GM13976 (cell line): ENCODE results near the gene PPA1.
"Not testable (repeated sequence)": the region's sequence is repeated elsewhere in the genome, so short reads cannot be mapped to it uniquely, and the experiment has no call there.

Source experiments
- DNase-seq: peaks from one replicate; pipeline ENCODE4 v3.0.0; 2012; ENCODE audit warnings: low spot score
- CTCF ChIP-seq: IDR thresholded peaks from 2 replicates; pipeline ENCODE4 v1.5.1; 2012; ENCODE audit warnings: borderline replicate concordance, mild to moderate bottlenecking; ENCODE audit not compliant: insufficient read depth; ENCODE audit errors: extremely low read depth, missing control alignments, control extremely low read depth
- in situ Hi-C: fragments of 300-500 bp; cut with MboI; formaldehyde crosslinking; loops from one replicate; pipeline ENCODE4 v1.12.0; 2022; ENCODE audit warnings: low sequenced_read_pairs, mixed read lengths, inconsistent platforms; ENCODE audit not compliant: unreplicated experiment

Gene PPA1

GRCh38 chr10:70227548-70228320 is 5.5 kb downstream of the PPA1 start:
- DNase-seq, result no peak
- in situ Hi-C loops, result no loop called here
- no peak for TF ChIP-seq CTCF

GRCh38 chr10:70223728-70224127 is 9.5 kb downstream of the PPA1 start:
- in situ Hi-C loops, result no loop called here
- TF ChIP-seq CTCF, result no peak
- DNase-seq, result no peak

GRCh38 chr10:70222811-70223447 is 10.3 kb downstream of the PPA1 start:
- in situ Hi-C loops, DNase-seq: not testable (repeated sequence)

- no peak for TF ChIP-seq CTCF
- in situ Hi-C loops, result no loop called here
- no peak for DNase-seq
Measured at GRCh38 chr10:70222340-70222794, 10.9 kb downstream of the PPA1 start.

GRCh38 chr10:70221030-70221429 is 12.2 kb downstream of the PPA1 start:
- DNase-seq, result no peak
- no peak for TF ChIP-seq CTCF
- in situ Hi-C loops, result no loop called here

GRCh38 chr10:70212879-70213278 is 20.4 kb downstream of the PPA1 start:
- TF ChIP-seq CTCF, result no peak
- in situ Hi-C loops, result loop anchor here (10.0 kb wide), 1 partner anchor 142 kb away; no protein-coding TSS in a partner anchor
- no peak for DNase-seq

- in situ Hi-C loops, result loop anchor here (10.0 kb wide), 1 partner anchor 143 kb away; no protein-coding TSS in a partner anchor
- TF ChIP-seq CTCF, result no peak
- DNase-seq, result no peak
Measured at GRCh38 chr10:70212277-70212676, 21.0 kb downstream of the PPA1 start.
